Activated naive CD4-positive, alpha-beta T cell treated with anti-CD3 and anti-CD28 coated beads, Interleukin-2, amount 50 U/mL, for 16 hours (primary cell): ENCODE measurements around the gene PDE11A.

Experiments used
- DNase-seq: peaks from one replicate; pipeline ENCODE4 v3.0.0-alpha.2; 2020

Gene PDE11A

GRCh38 chr2:177592397-177592796 lies 480.2 kb downstream of the PDE11A start:
- DNase-seq, result no peak

- no peak for DNase-seq
Measured at GRCh38 chr2:177589186-177589585, 483.4 kb downstream of the PDE11A start.

- DNase-seq, result no peak
Measured at GRCh38 chr2:177588671-177589070, 483.9 kb downstream of the PDE11A start.

- DNase-seq, result no peak
Measured at GRCh38 chr2:177587371-177587770, 485.2 kb downstream of the PDE11A start.

GRCh38 chr2:177586154-177586553 lies 486.4 kb downstream of the PDE11A start:
- DNase-seq, result no peak

- DNase-seq, result no peak
Measured at GRCh38 chr2:177585234-177585863, 487.2 kb downstream of the PDE11A start.

GRCh38 chr2:177584030-177584692 lies 488.4 kb downstream of the PDE11A start:
- DNase-seq, result no peak

- no peak for DNase-seq
Measured at GRCh38 chr2:177582000-177582399, 490.6 kb downstream of the PDE11A start.

GRCh38 chr2:177579486-177580036 lies 493.0 kb downstream of the PDE11A start:
- DNase-seq, result no peak

GRCh38 chr2:177578454-177578853 lies 494.1 kb downstream of the PDE11A start:
- no peak for DNase-seq

GRCh38 chr2:177577075-177577474 lies 495.5 kb downstream of the PDE11A start:
- no peak for DNase-seq

GRCh38 chr2:177575358-177575757 lies 497.2 kb downstream of the PDE11A start:
- no peak for DNase-seq

GRCh38 chr2:177574356-177574755 lies 498.2 kb downstream of the PDE11A start:
- no peak for DNase-seq
